ENCODE measurements around the gene SORCS2. TPM values are rescaled to one million over a fixed set of nuclear protein-coding genes. Genes with fewer than 3 reads are reported as not detected.

SORCS2 gene
- polyA plus RNA-seq, 1 of the 3 experiments (the other 2 are of a cell fraction), result 1.6 TPM

GRCh38 chr4:7391637-7392437 lies 199.5 kb downstream of the SORCS2 start:
- Histone ChIP-seq H3K9me3 (no peaks in the 10 kb centered on the region), H3K27me3 (ENCODE audit: insufficient read depth) (peaks cover 15% of the 10 kb centered on the region; the same call in 1 of the 2 replicates), H3K79me2 (ENCODE audit: insufficient read depth) (no peaks in the 10 kb centered on the region), H3K9me2 (no peaks in the 10 kb centered on the region), H3K4me1 (ENCODE audit: control insufficient read depth in 1 of 2, insufficient read depth in 2 of 2, low read depth in 1 of 2, low read length in 1 of 2) (no peaks in the 10 kb centered on the region; a peak in 1 of 4 replicates), H4K20me1 (ENCODE audit: insufficient read depth) (no peaks in the 10 kb centered on the region), H3K36me3 (replicated peaks in 1 of 2; ENCODE audit: control insufficient read depth in 1 of 2, insufficient read depth in 2 of 2, low read length in 1 of 2) (no peaks in the 10 kb centered on the region), H3K27ac (ENCODE audit: low read depth in 2 of 2, low read length in 1 of 2) (no peak overlapping the region), H3F3A (replicated peaks; ENCODE audit: insufficient read depth) (no peaks in the 10 kb centered on the region), H3K9ac (no peak overlapping the region), H2AFZ (ENCODE audit: low read depth) (no peak overlapping the region), H3K4me3 (ENCODE audit: low read depth in 2 of 2, low read length in 1 of 2) (no peak overlapping the region), H3K4me2 (no peak overlapping the region)
- WGBS (ENCODE audit: low lambda C conversion rate), result 48% methylated on average over 14 of the region's 18 CpGs
- DNase-seq, result peak; percentile 7
- ChIA-PET CTCF (interaction anchor here (0.6 kb wide), 1 partner anchor 373 kb away, joined by 3 read pairs; no protein-coding TSS in a partner anchor), POLR2A (no interaction called here)
- TF ChIP-seq MEF2A (IDR thresholded peaks at IDR 0.05; ENCODE audit: borderline replicate concordance, low read depth) (no peak), FOXM1 (IDR thresholded peaks at IDR 0.05; ENCODE audit: low read depth) (no peak), RCOR1 (IDR thresholded peaks at IDR 0.05; ENCODE audit: low read length) (no peak), USF2 (IDR thresholded peaks at IDR 0.05; ENCODE audit: borderline replicate concordance, low read depth, low read length) (no peak), RXRA (IDR thresholded peaks at IDR 0.05; ENCODE audit: borderline replicate concordance, low read depth) (no peak), NRF1 (IDR thresholded peaks at IDR 0.05; ENCODE audit: low read depth, low read length) (no peak), EP300 (IDR thresholded peaks at IDR 0.05; ENCODE audit: borderline replicate concordance in 1 of 2, low read depth in 1 of 2, low read length in 1 of 2) (no peak), CHD2 (IDR thresholded peaks at IDR 0.05; ENCODE audit: low read length, partially characterized antibody) (no peak), EZH2phosphoT487 (IDR thresholded peaks at IDR 0.05; ENCODE audit: borderline replicate concordance, low read depth) (no peak)
- TF ChIP-seq, protein P1, sequence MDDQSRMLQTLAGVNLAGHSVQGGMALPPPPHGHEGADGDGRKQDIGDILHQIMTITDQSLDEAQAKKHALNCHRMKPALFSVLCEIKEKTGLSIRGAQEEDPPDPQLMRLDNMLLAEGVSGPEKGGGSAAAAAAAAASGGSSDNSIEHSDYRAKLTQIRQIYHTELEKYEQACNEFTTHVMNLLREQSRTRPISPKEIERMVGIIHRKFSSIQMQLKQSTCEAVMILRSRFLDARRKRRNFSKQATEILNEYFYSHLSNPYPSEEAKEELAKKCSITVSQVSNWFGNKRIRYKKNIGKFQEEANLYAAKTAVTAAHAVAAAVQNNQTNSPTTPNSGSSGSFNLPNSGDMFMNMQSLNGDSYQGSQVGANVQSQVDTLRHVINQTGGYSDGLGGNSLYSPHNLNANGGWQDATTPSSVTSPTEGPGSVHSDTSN (IDR thresholded peaks at IDR 0.05), result no peak
- TF ChIP-seq, protein P2, sequence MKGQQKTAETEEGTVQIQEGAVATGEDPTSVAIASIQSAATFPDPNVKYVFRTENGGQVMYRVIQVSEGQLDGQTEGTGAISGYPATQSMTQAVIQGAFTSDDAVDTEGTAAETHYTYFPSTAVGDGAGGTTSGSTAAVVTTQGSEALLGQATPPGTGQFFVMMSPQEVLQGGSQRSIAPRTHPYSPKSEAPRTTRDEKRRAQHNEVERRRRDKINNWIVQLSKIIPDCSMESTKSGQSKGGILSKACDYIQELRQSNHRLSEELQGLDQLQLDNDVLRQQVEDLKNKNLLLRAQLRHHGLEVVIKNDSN (IDR thresholded peaks at IDR 0.05; ENCODE audit: borderline replicate concordance, low read depth), result no peak

Measured in SK-N-SH (cell line).